ENCODE measurements around the gene PIP5K1B. TPM values are rescaled to one million over a fixed set of nuclear protein-coding genes. Genes with fewer than 3 reads are reported as not detected.

Gene PIP5K1B
- total RNA-seq, 1 experiment from 2014 or later: 0.20 TPM

GRCh38 chr9:68808338-68808890 is 103.4 kb downstream of the PIP5K1B start:
- CTCF ChIA-PET: no interaction called here

More at GRCh38 chr9:68808338-68808890, 103.4 kb downstream of the PIP5K1B start:
- Histone ChIP-seq H3K27ac (ENCODE audit: low read depth, low read length) (no peak overlapping the region), H3K4me2 (ENCODE audit: low read length) (no peak overlapping the region), H3K9me2 (ENCODE audit: insufficient read depth) (no peaks in the 10 kb centered on the region), H3K27me3 (ENCODE audit: insufficient read depth, low read length) (peaks cover 33% of the 10 kb centered on the region), H3K4me3 (replicated peaks in 1 of 2; ENCODE audit: low read depth in 1 of 2, low read length in 2 of 2) (no peak overlapping the region), H3K36me3 (ENCODE audit: control insufficient read depth in 1 of 2, insufficient read depth in 2 of 2, low read length in 2 of 2) (no peaks in the 10 kb centered on the region), H4K20me1 (ENCODE audit: insufficient read depth) (no peaks in the 10 kb centered on the region), H3K4me1 (ENCODE audit: control insufficient read depth in 1 of 2, insufficient read depth in 2 of 2, low read length in 2 of 2) (no peaks in the 10 kb centered on the region), H3K79me2 (ENCODE audit: insufficient read depth, low read length) (no peaks in the 10 kb centered on the region), H3K9me3 (ENCODE audit: control insufficient read depth in 1 of 2, insufficient read depth in 1 of 2, low read depth in 1 of 2, low read length in 2 of 2) (no peaks in the 10 kb centered on the region), H3K9ac (ENCODE audit: low read length) (no peak overlapping the region), H2AFZ (ENCODE audit: low read depth, low read length, poor library complexity, severe bottlenecking) (no peak overlapping the region)
- ChIA-PET RAD21 (ENCODE audit: low non-redundant PET in 1 of 2, low total read pairs in 2 of 2, uncharacterized antibody in 2 of 2, unreplicated experiment in 2 of 2) (no interaction called here), POLR2A (no interaction called here)
- no TSS peak for BruUV-seq (replicated peaks)
- ATAC-seq: no peak
- intact Hi-C loops (cut with micrococcal nuclease): no loop called here
- TF ChIP-seq EZH2 (IDR thresholded peaks at IDR 0.05) (no peak), JUND (IDR thresholded peaks at IDR 0.05) (no peak), EGR1 (IDR thresholded peaks at IDR 0.05; ENCODE audit: low read depth) (no peak), SRF (IDR thresholded peaks at IDR 0.05; ENCODE audit: low read depth) (no peak), TCF7L2 (IDR thresholded peaks at IDR 0.05; ENCODE audit: borderline replicate concordance, extremely low read depth, insufficient read depth, insufficient read length) (no peak), POLR2AphosphoS5 (IDR thresholded peaks at IDR 0.05; ENCODE audit: low read depth, low read length) (no peak), ZBTB33 (IDR thresholded peaks at IDR 0.05; ENCODE audit: extremely low read depth, insufficient replicate concordance, low read length) (no peak), SIN3A (IDR thresholded peaks at IDR 0.05; ENCODE audit: low read depth) (no peak), REST (IDR thresholded peaks at IDR 0.05; ENCODE audit: low read depth) (no peak), SP1 (IDR thresholded peaks at IDR 0.05; ENCODE audit: low read depth) (no peak), POLR2A (IDR thresholded peaks at IDR 0.05; ENCODE audit: borderline replicate concordance, extremely low read depth, insufficient read depth, insufficient read length) (no peak), CEBPB (IDR thresholded peaks at IDR 0.05; ENCODE audit: low read depth) (no peak), FOSL1 (IDR thresholded peaks at IDR 0.05; ENCODE audit: low read depth) (no peak), RAD21 (IDR thresholded peaks at IDR 0.05; ENCODE audit: low read depth) (no peak)
- TF ChIP-seq, protein P1, sequence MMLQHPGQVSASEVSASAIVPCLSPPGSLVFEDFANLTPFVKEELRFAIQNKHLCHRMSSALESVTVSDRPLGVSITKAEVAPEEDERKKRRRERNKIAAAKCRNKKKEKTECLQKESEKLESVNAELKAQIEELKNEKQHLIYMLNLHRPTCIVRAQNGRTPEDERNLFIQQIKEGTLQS (IDR thresholded peaks at IDR 0.05): no peak
- no peak for DNase-seq (ENCODE audit: low read depth, low spot score)

Data from HCT116 (cell line).